ENCODE results near the gene STX18.

DNA sequence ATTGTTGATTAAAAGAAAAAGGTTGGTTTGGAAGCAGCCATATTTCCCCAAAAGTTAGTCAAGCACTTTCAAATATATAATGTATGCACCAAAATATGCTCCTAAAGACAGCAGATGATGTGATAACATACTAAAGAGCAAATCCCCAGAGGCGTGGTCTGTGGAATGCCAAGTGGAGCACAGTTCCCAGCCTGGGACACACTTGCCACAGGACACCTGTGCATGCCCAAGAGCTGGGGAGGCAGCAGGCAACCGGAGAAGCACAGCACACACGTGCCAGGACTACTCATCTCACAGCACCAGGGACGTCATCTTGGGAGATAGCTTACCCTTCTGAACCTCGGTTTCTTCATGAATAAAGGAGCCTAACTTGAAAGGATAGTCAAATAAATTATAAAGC is 12.5 kb downstream of the STX18 start:
- TF ChIP-seq, protein P1, sequence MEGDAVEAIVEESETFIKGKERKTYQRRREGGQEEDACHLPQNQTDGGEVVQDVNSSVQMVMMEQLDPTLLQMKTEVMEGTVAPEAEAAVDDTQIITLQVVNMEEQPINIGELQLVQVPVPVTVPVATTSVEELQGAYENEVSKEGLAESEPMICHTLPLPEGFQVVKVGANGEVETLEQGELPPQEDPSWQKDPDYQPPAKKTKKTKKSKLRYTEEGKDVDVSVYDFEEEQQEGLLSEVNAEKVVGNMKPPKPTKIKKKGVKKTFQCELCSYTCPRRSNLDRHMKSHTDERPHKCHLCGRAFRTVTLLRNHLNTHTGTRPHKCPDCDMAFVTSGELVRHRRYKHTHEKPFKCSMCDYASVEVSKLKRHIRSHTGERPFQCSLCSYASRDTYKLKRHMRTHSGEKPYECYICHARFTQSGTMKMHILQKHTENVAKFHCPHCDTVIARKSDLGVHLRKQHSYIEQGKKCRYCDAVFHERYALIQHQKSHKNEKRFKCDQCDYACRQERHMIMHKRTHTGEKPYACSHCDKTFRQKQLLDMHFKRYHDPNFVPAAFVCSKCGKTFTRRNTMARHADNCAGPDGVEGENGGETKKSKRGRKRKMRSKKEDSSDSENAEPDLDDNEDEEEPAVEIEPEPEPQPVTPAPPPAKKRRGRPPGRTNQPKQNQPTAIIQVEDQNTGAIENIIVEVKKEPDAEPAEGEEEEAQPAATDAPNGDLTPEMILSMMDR (IDR thresholded peaks at IDR 0.05) = no peak
- no peak for TF ChIP-seq POLR2A (IDR thresholded peaks at IDR 0.05)
